Epithelial cell of esophagus (primary cell): ENCODE measurements around the gene INPP5F.

Experiments
- DNase-seq: peaks from one replicate; pipeline ENCODE4 v3.0.0; 2010; ENCODE audit warnings: low read depth
- H3K4me3 ChIP-seq: 2 replicates; pipeline ENCODE4 v1.5.1; 2011; ENCODE audit warnings: mild to moderate bottlenecking, low read length, control low read depth
- CTCF ChIP-seq: IDR thresholded peaks from 2 replicates; pipeline ENCODE4 v1.5.1; 2011; ENCODE audit warnings: low read depth, mild to moderate bottlenecking, low read length, control low read depth, inconsistent platforms; ENCODE audit not compliant: insufficient read depth; ENCODE audit errors: missing control alignments

INPP5F gene

GRCh38 chr10:119735451-119735850 lies 9.6 kb downstream of the INPP5F start:
- no peak for DNase-seq
- H3K4me3 ChIP-seq = no peak overlapping the region
- TF ChIP-seq CTCF = no peak

GRCh38 chr10:119736220-119736619 lies 10.4 kb downstream of the INPP5F start:
- TF ChIP-seq CTCF = no peak
- H3K4me3 ChIP-seq = no peak overlapping the region
- DNase-seq = no peak

GRCh38 chr10:119737039-119737663 lies 11.3 kb downstream of the INPP5F start:
- no peak for DNase-seq
- H3K4me3 ChIP-seq = no peak overlapping the region
- no peak for TF ChIP-seq CTCF

- TF ChIP-seq CTCF = no peak
- peak overlapping the region; percentile 17 for H3K4me3 ChIP-seq
- DNase-seq = peak; percentile 89
These were observed 12.0 kb downstream of the INPP5F start for GRCh38 chr10:119737823-119738222.

- H3K4me3 ChIP-seq = no peak overlapping the region
- TF ChIP-seq CTCF = no peak
- DNase-seq = no peak
These were observed 13.1 kb downstream of the INPP5F start for GRCh38 chr10:119738962-119739361.

GRCh38 chr10:119740096-119740495 lies 14.2 kb downstream of the INPP5F start:
- no peak for DNase-seq
- no peak overlapping the region for H3K4me3 ChIP-seq
- no peak for TF ChIP-seq CTCF

GRCh38 chr10:119742947-119743648 lies 17.2 kb downstream of the INPP5F start:
- TF ChIP-seq CTCF = no peak
- no peak overlapping the region for H3K4me3 ChIP-seq
- DNase-seq = no peak
